ENCODE results near the gene CRYBG1.
"Not testable (repeated sequence)": the region's sequence is repeated elsewhere in the genome, so short reads cannot be mapped to it uniquely, and the experiment has no call there.

Gene CRYBG1

GRCh38 chr6:106512968-106513574, 152.6 kb downstream of the CRYBG1 start:
- peak overlapping the region; percentile 92 to 96 for H3K27ac Mint-ChIP-seq
- DNase-seq (no peak), ATAC-seq (no peak)

GRCh38 chr6:106513808-106514582, 153.5 kb downstream of the CRYBG1 start:
- DNase-seq: no peak
- no peaks in the 10 kb centered on the region for H3K9me3 Mint-ChIP-seq
- H3K27me3 Mint-ChIP-seq: no peaks in the 10 kb centered on the region
- peak overlapping the region in 1 of 2 donors; percentile 44 for H3K27ac Mint-ChIP-seq
- peak overlapping the region; percentile 93 to 96 for H3K4me3 Mint-ChIP-seq
- ATAC-seq: no peak
- H3K4me1 Mint-ChIP-seq: peaks cover 74% of the 10 kb centered on the region

More at GRCh38 chr6:106512968-106513574, 152.6 kb downstream of the CRYBG1 start:
- peaks cover 65% of the 10 kb centered on the region for H3K4me1 Mint-ChIP-seq
- H3K9me3 Mint-ChIP-seq: no peaks in the 10 kb centered on the region
- H3K27me3 Mint-ChIP-seq: no peaks in the 10 kb centered on the region
- peak overlapping the region; percentile 93 to 96 for H3K4me3 Mint-ChIP-seq

- peaks cover 74% of the 10 kb centered on the region for H3K4me1 Mint-ChIP-seq
- no peak for DNase-seq
- H3K27ac Mint-ChIP-seq: no peak overlapping the region
- no peaks in the 10 kb centered on the region for H3K27me3 Mint-ChIP-seq
- no peak for ATAC-seq
- H3K9me3 Mint-ChIP-seq: no peaks in the 10 kb centered on the region
- peak overlapping the region; percentile 93 to 96 for H3K4me3 Mint-ChIP-seq
These were observed 154.0 kb downstream of the CRYBG1 start for GRCh38 chr6:106514583-106514885.

- Mint-ChIP-seq H3K4me1 (peaks cover 74% of the 10 kb centered on the region), H3K4me3 (peak overlapping the region; percentile 44 to 93)
- not testable (repeated sequence) for H3K9me3 Mint-ChIP-seq, DNase-seq, H3K27ac Mint-ChIP-seq, H3K27me3 Mint-ChIP-seq, ATAC-seq
These were observed 155.1 kb downstream of the CRYBG1 start for GRCh38 chr6:106515582-106515981.

- H3K9me3 Mint-ChIP-seq: no peaks in the 10 kb centered on the region
These were observed 156.1 kb downstream of the CRYBG1 start for GRCh38 chr6:106516616-106517015.

GRCh38 chr6:106517706-106518105, 157.2 kb downstream of the CRYBG1 start:
- Mint-ChIP-seq H3K4me1 (peaks cover 84% of the 10 kb centered on the region), H3K27ac (no peak overlapping the region), H3K27me3 (no peaks in the 10 kb centered on the region), H3K4me3 (peak overlapping the region; percentile 52 to 59), H3K9me3 (no peaks in the 10 kb centered on the region)
- DNase-seq (no peak), ATAC-seq (no peak)

More at GRCh38 chr6:106516616-106517015, 156.1 kb downstream of the CRYBG1 start:
- Mint-ChIP-seq H3K27me3 (no peaks in the 10 kb centered on the region), H3K27ac (peak overlapping the region in 1 of 2 donors; percentile 27), H3K4me3 (peak overlapping the region; percentile 47 to 50), H3K4me1 (peaks cover 74% of the 10 kb centered on the region)
- ATAC-seq (no peak), DNase-seq (no peak)

GRCh38 chr6:106518748-106519147, 158.2 kb downstream of the CRYBG1 start:
- H3K4me1 Mint-ChIP-seq: peaks cover 87% of the 10 kb centered on the region

GRCh38 chr6:106519460-106520394, 159.2 kb downstream of the CRYBG1 start:
- Mint-ChIP-seq H3K27me3 (no peaks in the 10 kb centered on the region), H3K27ac (peak overlapping the region; percentile 98 to 99), H3K4me3 (peak overlapping the region; percentile 82 to 95), H3K4me1 (peaks cover 87% of the 10 kb centered on the region), H3K9me3 (no peaks in the 10 kb centered on the region)
- peak; percentile 75 to 89 for DNase-seq
- ATAC-seq: peak; percentile 78

More at GRCh38 chr6:106518748-106519147, 158.2 kb downstream of the CRYBG1 start:
- DNase-seq (no peak), ATAC-seq (no peak)
- peak overlapping the region; percentile 82 to 95 for H3K4me3 Mint-ChIP-seq
- no peaks in the 10 kb centered on the region for H3K27me3 Mint-ChIP-seq
- H3K9me3 Mint-ChIP-seq: no peaks in the 10 kb centered on the region
- peak overlapping the region; percentile 63 to 98 for H3K27ac Mint-ChIP-seq

- DNase-seq (peak; percentile 82 to 91), ATAC-seq (peak; percentile 83)
These were observed 160.3 kb downstream of the CRYBG1 start for GRCh38 chr6:106520711-106521401.

GRCh38 chr6:106522562-106523250, 162.2 kb downstream of the CRYBG1 start:
- Mint-ChIP-seq H3K4me3 (peak overlapping the region; percentile 82 to 95), H3K27ac (peak overlapping the region in 1 of 2 donors; percentile 84), H3K9me3 (no peaks in the 10 kb centered on the region), H3K27me3 (no peaks in the 10 kb centered on the region), H3K4me1 (peaks cover 81% of the 10 kb centered on the region)
- ATAC-seq (no peak), DNase-seq (no peak)

More at GRCh38 chr6:106520711-106521401, 160.3 kb downstream of the CRYBG1 start:
- H3K27ac Mint-ChIP-seq: peak overlapping the region; percentile 98 to 99
- peaks cover 90% of the 10 kb centered on the region for H3K4me1 Mint-ChIP-seq
- H3K4me3 Mint-ChIP-seq: peak overlapping the region; percentile 82 to 95
- H3K9me3 Mint-ChIP-seq: no peaks in the 10 kb centered on the region
- H3K27me3 Mint-ChIP-seq: no peaks in the 10 kb centered on the region

GRCh38 chr6:106525107-106525881, 164.8 kb downstream of the CRYBG1 start:
- H3K27ac Mint-ChIP-seq: peak overlapping the region; percentile 59 to 80
- no peaks in the 10 kb centered on the region for H3K27me3 Mint-ChIP-seq
- no peaks in the 10 kb centered on the region for H3K9me3 Mint-ChIP-seq
- no peak for DNase-seq
- H3K4me3 Mint-ChIP-seq: peak overlapping the region; percentile 73 to 82
- peaks cover 75% of the 10 kb centered on the region for H3K4me1 Mint-ChIP-seq
- peak; percentile 31 for ATAC-seq

- Mint-ChIP-seq H3K4me1 (peaks cover 74% of the 10 kb centered on the region), H3K9me3 (no peaks in the 10 kb centered on the region), H3K27ac (peak overlapping the region in 1 of 2 donors; percentile 8), H3K4me3 (peak overlapping the region; percentile 73 to 82), H3K27me3 (no peaks in the 10 kb centered on the region)
- ATAC-seq (no peak), DNase-seq (no peak)
These were observed 165.4 kb downstream of the CRYBG1 start for GRCh38 chr6:106525882-106526275.

GRCh38 chr6:106527117-106527516, 166.6 kb downstream of the CRYBG1 start:
- Mint-ChIP-seq H3K4me1 (peaks cover 70% of the 10 kb centered on the region), H3K4me3 (peak overlapping the region in 1 of 2 donors; percentile 5), H3K9me3 (no peaks in the 10 kb centered on the region), H3K27ac (no peak overlapping the region), H3K27me3 (no peaks in the 10 kb centered on the region)
- DNase-seq (no peak), ATAC-seq (no peak)

- no peaks in the 10 kb centered on the region for H3K9me3 Mint-ChIP-seq
- ATAC-seq (peak; percentile 62), DNase-seq (no peak)
- peak overlapping the region; percentile 90 to 92 for H3K27ac Mint-ChIP-seq
- peaks cover 71% of the 10 kb centered on the region for H3K4me1 Mint-ChIP-seq
- H3K27me3 Mint-ChIP-seq: no peaks in the 10 kb centered on the region
- peak overlapping the region; percentile 19 to 40 for H3K4me3 Mint-ChIP-seq
These were observed 167.5 kb downstream of the CRYBG1 start for GRCh38 chr6:106527979-106528378.
